HepG2 (cell line): Measurements from ENCODE around the gene PMS1. TPM values are rescaled to one million over a fixed set of nuclear protein-coding genes. Genes with fewer than 3 reads are reported as not detected.
A peak's percentile ranks its signal among the peaks of the same experiment; 100 is the strongest.

Source experiments
- ARHGAP35 ChIP-seq: sonication (generic); formaldehyde crosslinking; IDR thresholded peaks from 2 replicates; pipeline ENCODE4 v1.9.0; 2022; ENCODE audit warnings: mild to moderate bottlenecking, inconsistent platforms, moderate library complexity, missing genetic modification reagents, borderline replicate concordance
- ARID3A ChIP-seq: IDR thresholded peaks from 2 replicates; pipeline ENCODE4 v1.6.1; 2012; ENCODE audit warnings: low read depth, low read length, improper control_type of control experiment
- CENPT ChIP-seq: sonication (generic); formaldehyde crosslinking; IDR thresholded peaks from 2 replicates; pipeline ENCODE4 v1.8.0; 2022; ENCODE audit warnings: low read depth, mild to moderate bottlenecking, moderate library complexity, missing genetic modification reagents
- DMAP1 ChIP-seq: IDR thresholded peaks from 2 replicates; pipeline ENCODE4 v1.6.1; 2016
- FLYWCH1 ChIP-seq: sonication (generic); formaldehyde crosslinking; IDR thresholded peaks from 2 replicates; pipeline ENCODE4 v1.8.1; 2023; ENCODE audit warnings: mild to moderate bottlenecking, missing genetic modification reagents
- FOXJ3 ChIP-seq: sonication (generic); formaldehyde crosslinking; IDR thresholded peaks from 2 replicates; pipeline ENCODE4 v1.4.0; 2020; ENCODE audit warnings: missing genetic modification reagents, mild to moderate bottlenecking, borderline replicate concordance
- HNRNPL ChIP-seq: fragments of 200-400 bp; formaldehyde crosslinking; IDR thresholded peaks from 2 replicates; pipeline ENCODE4 v1.6.1; 2017; ENCODE audit warnings: mild to moderate bottlenecking, low read depth, low read length
- HNRNPLL ChIP-seq: fragments of 200-400 bp; formaldehyde crosslinking; IDR thresholded peaks from 2 replicates; pipeline ENCODE4 v1.6.1; 2017; ENCODE audit warnings: mild to moderate bottlenecking, low read depth, low read length; ENCODE audit not compliant: poor library complexity, severe bottlenecking
- IRF9 ChIP-seq: sonication (generic); formaldehyde crosslinking; IDR thresholded peaks from 2 replicates; pipeline ENCODE4 v1.8.0; 2022; ENCODE audit warnings: missing genetic modification reagents, mild to moderate bottlenecking, borderline replicate concordance
- JDP2 ChIP-seq: sonication (generic); formaldehyde crosslinking; IDR thresholded peaks from 2 replicates; pipeline ENCODE4 v1.8.1; 2022; ENCODE audit warnings: missing genetic modification reagents, borderline replicate concordance
- NCOA1 ChIP-seq: sonication (generic); formaldehyde crosslinking; IDR thresholded peaks from 2 replicates; pipeline ENCODE4 v1.9.0; 2021; ENCODE audit warnings: missing genetic modification reagents
- NCOA2 ChIP-seq: sonication (generic); formaldehyde crosslinking; IDR thresholded peaks from 2 replicates; pipeline ENCODE4 v1.8.0; 2022; ENCODE audit warnings: inconsistent platforms
- SRY ChIP-seq: sonication (generic); formaldehyde crosslinking; IDR thresholded peaks from 2 replicates; pipeline ENCODE4 v1.8.0; 2022; ENCODE audit warnings: mild to moderate bottlenecking, missing genetic modification reagents
- TGIF2 ChIP-seq: IDR thresholded peaks from 2 replicates; pipeline ENCODE4 v1.6.1; 2016; ENCODE audit warnings: control low read depth, missing compliant biosample characterization
- ZFP41 ChIP-seq: sonication (generic); formaldehyde crosslinking; IDR thresholded peaks from 2 replicates; pipeline ENCODE4 v1.4.0; 2020; ENCODE audit warnings: mild to moderate bottlenecking, missing genetic modification reagents, borderline replicate concordance
- ZMYM2 ChIP-seq: sonication (generic); formaldehyde crosslinking; IDR thresholded peaks from 2 replicates; pipeline ENCODE4 v1.8.0; 2022; ENCODE audit warnings: mild to moderate bottlenecking, missing genetic modification reagents
- ZNF350 ChIP-seq: sonication (generic); formaldehyde crosslinking; IDR thresholded peaks from 2 replicates; pipeline ENCODE4 v1.4.0; 2020; ENCODE audit warnings: mild to moderate bottlenecking, low read depth, missing genetic modification reagents, borderline replicate concordance
- ZNF468 ChIP-seq: sonication (generic); formaldehyde crosslinking; IDR thresholded peaks from 2 replicates; pipeline ENCODE4 v1.8.0; 2022; ENCODE audit warnings: mild to moderate bottlenecking, moderate library complexity, missing genetic modification reagents
- ZNF501 ChIP-seq: sonication (generic); formaldehyde crosslinking; IDR thresholded peaks from 2 replicates; pipeline ENCODE4 v1.5.1; 2020; ENCODE audit warnings: mild to moderate bottlenecking, moderate library complexity, missing genetic modification reagents
- ZNF503 ChIP-seq: sonication (generic); formaldehyde crosslinking; IDR thresholded peaks from 2 replicates; pipeline ENCODE4 v1.4.0; 2020; ENCODE audit warnings: missing genetic modification reagents
- ZNF549 ChIP-seq: sonication (generic); formaldehyde crosslinking; IDR thresholded peaks from 2 replicates; pipeline ENCODE4 v1.5.0; 2020; ENCODE audit warnings: missing genetic modification reagents
- ZNF562 ChIP-seq: sonication (generic); formaldehyde crosslinking; IDR thresholded peaks from 2 replicates; pipeline ENCODE4 v1.8.0; 2022; ENCODE audit warnings: missing genetic modification reagents, borderline replicate concordance
- ZNF580 ChIP-seq: IDR thresholded peaks from 2 replicates; pipeline ENCODE4 v1.6.1; 2016; ENCODE audit warnings: low read depth, borderline replicate concordance
- ZNF615 ChIP-seq: sonication (generic); formaldehyde crosslinking; IDR thresholded peaks from 2 replicates; pipeline ENCODE4 v1.5.0; 2020; ENCODE audit warnings: mild to moderate bottlenecking, missing genetic modification reagents, borderline replicate concordance
- ZNF660 ChIP-seq: sonication (generic); formaldehyde crosslinking; IDR thresholded peaks from 2 replicates; pipeline ENCODE4 v1.5.1; 2020; ENCODE audit warnings: mild to moderate bottlenecking, low read depth, missing genetic modification reagents, borderline replicate concordance
- polyA plus RNA-seq, 8 experiments: library from polyadenylated mRNA; depleted of rRNA in 3 of 8; stranded (reverse) in 7 of 8; unstranded in 1 of 8; fragments of >200 nt; fragmentation: Illumina TruSeq in 4 of 8; extraction: Trizol in 4 of 8; gene quantifications; 2 replicates each; pipeline versions ENCODE4 v1.2.1 to v1.2.3, GENCODE V29; 2011 to 2016; ENCODE audit warnings: low read depth in 4 of 8, missing spikeins in 1 of 8, mixed read lengths in 1 of 8; ENCODE audit not compliant: insufficient read depth in 1 of 8
- total RNA-seq, 5 experiments: library from RNA; depleted of rRNA; stranded (reverse); fragments of >200 nt; fragmentation: Illumina TruSeq; extraction: Trizol; gene quantifications; 2 replicates each; pipeline ENCODE4 v1.2.3, GENCODE V29; 2016; ENCODE audit warnings: low read depth in 1 of 5

The PMS1 gene
- total and polyA plus RNA-seq, 2 of the 13 experiments (the other 11 are each of a cell fraction or from before 2014, with no cell fraction given), result 14.6 to 39.9 TPM

- TF ChIP-seq ARHGAP35 (CRISPR knock-in tag) (0 out of 2 replicates have a peak, but pooled peaks have one; percentile 6), ZNF549 (CRISPR knock-in tag) (no peak), ZNF615 (peak; percentile 70; the same call in 1 of the 2 replicates), ZNF562 (CRISPR knock-in tag) (no peak), HNRNPL (0 out of 2 replicates have a peak, but pooled peaks have one; percentile 34), ZNF350 (CRISPR knock-in tag) (no peak; the same call in 1 of the 2 replicates), JDP2 (CRISPR knock-in tag) (no peak), TGIF2 (CRISPR knock-in tag) (0 out of 2 replicates have a peak, but pooled peaks have one; percentile 64), FOXJ3 (CRISPR knock-in tag) (no peak; the same call in 1 of the 2 replicates), ZNF501 (peak; percentile 99), CENPT (CRISPR knock-in tag) (no peak), DMAP1 (peak; percentile 90; the same call in 1 of the 2 replicates), IRF9 (CRISPR knock-in tag) (peak; percentile 87; the same call in 1 of the 2 replicates), SRY (peak; percentile 70; the same call in 1 of the 2 replicates), ZMYM2 (CRISPR knock-in tag) (peak; percentile 89), ZFP41 (no peak; the same call in 1 of the 2 replicates), FLYWCH1 (no peak), ARID3A (peak; percentile 46), NCOA1 (CRISPR knock-in tag) (0 out of 2 replicates have a peak, but pooled peaks have one; percentile 48), ZNF468 (CRISPR knock-in tag) (no peak), ZNF580 (CRISPR knock-in tag) (peak; percentile 93; the same call in 1 of the 2 replicates), NCOA2 (no peak), ZNF503 (CRISPR knock-in tag) (no peak), ZNF660 (CRISPR knock-in tag) (no peak), HNRNPLL (peak; percentile 91)
These were observed 21.5 kb upstream of the PMS1 start, which contains the start of gene OSGEPL1 (continued) for GRCh38 chr2:189762551-189763298.
